Erythroblast (primary cell): ENCODE measurements around the gene S1PR5.

ENCODE experiments used
- GATA1 ChIP-seq: IDR thresholded peaks from 2 replicates; pipeline ENCODE4 v1.6.1; 2011; ENCODE audit warnings: low read depth, mild to moderate bottlenecking, control low read depth, low read length, moderate library complexity
- POLR2A ChIP-seq: IDR thresholded peaks from 2 replicates; pipeline ENCODE4 v1.6.1; 2011; ENCODE audit warnings: mild to moderate bottlenecking, low read length

DNA sequence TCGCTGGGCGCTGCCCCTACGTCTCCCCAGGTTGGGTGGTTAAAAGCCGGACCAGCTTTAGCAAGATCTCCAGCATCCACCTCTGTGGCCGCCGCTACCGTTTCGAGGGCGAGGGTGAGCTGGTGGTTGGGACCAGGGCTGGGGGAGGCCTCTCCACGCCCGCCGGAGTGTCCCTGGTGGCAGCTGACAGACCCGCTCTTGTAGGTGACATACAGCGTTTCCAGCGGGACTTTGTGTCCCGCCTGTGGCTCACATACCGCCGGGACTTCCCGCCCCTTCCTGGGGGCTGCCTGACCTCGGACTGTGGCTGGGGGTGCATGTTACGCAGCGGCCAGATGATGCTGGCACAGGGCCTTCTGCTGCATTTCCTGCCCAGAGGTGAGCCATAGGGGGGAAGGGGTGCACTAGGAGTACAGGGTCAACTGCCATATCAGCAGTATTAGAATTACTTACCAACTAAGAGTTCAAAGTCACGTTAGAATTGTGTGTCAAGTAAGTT is 27.6 kb upstream of the S1PR5 start:
- TF ChIP-seq POLR2A = no peak
- TF ChIP-seq GATA1 = no peak
